C4-2B (cell line): ENCODE data around the gene PBX1.
A peak's percentile ranks its signal among the peaks of the same experiment; 100 is the strongest.

Source experiments
- H3K27ac ChIP-seq: fragments of 450-650 bp; 2 replicates; pipeline ENCODE4 v1.5.1; 2017
- CTCF ChIP-seq: fragments of 450-650 bp; conservative IDR thresholded peaks from 2 replicates; pipeline ENCODE4 v1.5.1; 2017; ENCODE audit warnings: mild to moderate bottlenecking
- ZFX ChIP-seq: fragments of 450-650 bp; IDR thresholded peaks from 2 replicates; pipeline ENCODE4 v1.6.1; 2017

Gene PBX1

DNA sequence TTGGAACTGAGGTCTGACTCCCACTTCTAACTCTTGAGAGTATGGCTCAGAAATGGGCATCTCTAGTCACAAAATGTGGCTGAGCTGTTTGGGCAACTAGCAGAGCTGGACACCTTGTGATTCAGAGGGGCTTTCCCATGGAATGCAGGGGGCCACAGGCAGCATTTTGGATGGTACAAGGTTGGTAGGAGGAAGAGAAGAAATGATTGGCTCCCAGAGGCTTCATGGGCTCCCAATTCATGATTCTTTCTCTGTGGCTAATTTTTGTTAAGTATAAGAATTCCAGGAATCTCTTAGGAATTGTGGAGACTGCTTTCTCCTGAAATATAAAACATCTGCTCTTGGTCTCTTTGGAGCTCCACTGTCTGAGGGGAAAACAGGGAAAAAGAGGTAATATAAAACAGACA lies 49.7 kb downstream of the PBX1 start:
- no peak for TF ChIP-seq ZFX
- TF ChIP-seq CTCF: no peak
- H3K27ac ChIP-seq: no peak overlapping the region

- no peak overlapping the region for H3K27ac ChIP-seq
- TF ChIP-seq ZFX (no peak), CTCF (no peak)
Observed at GRCh38 chr1:164609089-164609488, 50.1 kb downstream of the PBX1 start.

GRCh38 chr1:164610538-164611222 lies 51.7 kb downstream of the PBX1 start:
- H3K27ac ChIP-seq: no peak overlapping the region
- no peak for TF ChIP-seq CTCF
- no peak for TF ChIP-seq ZFX

DNA sequence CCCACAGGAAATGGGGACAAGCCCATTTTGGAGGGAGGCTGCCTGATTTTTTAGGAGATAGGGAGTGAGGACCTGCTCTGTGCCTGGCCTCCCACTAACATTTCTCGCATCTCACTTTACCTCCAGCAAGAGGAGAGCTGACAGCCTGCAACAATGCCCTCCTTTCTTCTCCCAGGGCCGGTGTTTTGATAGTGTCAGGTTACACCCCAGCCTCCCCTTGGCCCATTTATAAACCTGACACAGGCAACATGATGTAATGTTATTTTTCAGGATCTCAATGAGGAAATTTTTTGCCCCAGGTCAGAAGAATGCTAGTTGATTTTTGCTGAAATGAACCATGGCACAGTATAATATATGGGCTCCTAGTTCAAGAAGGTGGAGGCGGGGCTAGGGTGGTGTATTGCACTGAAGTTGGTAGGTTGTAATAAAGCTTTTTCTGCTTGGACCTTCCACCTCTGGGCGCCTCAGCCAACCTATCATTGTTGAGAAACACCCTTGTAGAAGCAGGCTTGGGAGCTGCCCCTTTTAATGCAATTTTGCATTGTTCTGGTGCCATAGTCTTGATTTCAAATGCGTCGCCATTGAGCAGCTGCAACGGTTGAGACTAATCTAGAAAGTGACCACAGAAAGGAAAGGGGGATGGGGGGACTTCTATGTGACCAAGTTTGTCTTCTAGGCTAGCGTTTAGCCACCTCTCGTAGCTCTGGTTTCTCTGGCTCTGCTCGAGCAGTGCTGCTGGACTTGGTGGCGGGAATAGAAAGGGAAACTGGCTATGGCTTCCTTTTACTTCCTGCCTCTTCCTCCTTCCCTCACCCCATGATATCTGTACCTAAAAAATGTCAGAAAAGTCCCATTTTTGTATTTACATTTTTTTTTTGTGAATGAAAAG lies 53.0 kb downstream of the PBX1 start:
- peak overlapping the region; percentile 46 for H3K27ac ChIP-seq
- TF ChIP-seq ZFX: no peak
- no peak for TF ChIP-seq CTCF

GRCh38 chr1:164613176-164613575 lies 54.2 kb downstream of the PBX1 start:
- H3K27ac ChIP-seq: no peak overlapping the region
- TF ChIP-seq CTCF (no peak), ZFX (no peak)

DNA sequence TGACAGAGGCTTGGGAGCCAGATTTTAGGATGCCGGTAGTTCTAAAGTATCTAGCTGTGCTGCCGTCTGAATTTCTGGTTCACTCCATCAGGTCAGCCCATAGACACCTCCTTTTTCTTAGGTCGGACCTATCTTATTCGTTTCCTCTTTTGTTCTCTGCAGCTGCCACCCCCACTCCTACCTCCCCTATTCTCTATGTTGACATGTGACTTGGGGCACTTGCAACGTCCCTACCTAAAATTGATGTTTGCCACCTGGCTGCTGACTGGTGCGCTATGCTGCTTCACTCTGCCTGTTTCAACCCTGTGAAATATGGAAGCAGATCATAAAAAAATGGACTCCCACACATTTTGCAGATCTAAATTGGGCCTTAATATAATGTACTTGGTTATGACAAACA lies 55.3 kb downstream of the PBX1 start:
- TF ChIP-seq CTCF (no peak), ZFX (no peak)
- H3K27ac ChIP-seq: no peak overlapping the region
